Measurements from ENCODE around the gene DOCK4.

GRCh38 chr7:112207765-112208164 lies 1.6 kb upstream of the DOCK4 start:
- TF ChIP-seq CTCF (IDR thresholded peaks at IDR 0.05): no peak
- no peak for TF ChIP-seq POLR2A (IDR thresholded peaks at IDR 0.05)

Data from esophagus squamous epithelium (tissue), 4 donors.